ENCODE data around the gene ITIH2. TPM values are rescaled to one million over a fixed set of nuclear protein-coding genes. Genes with fewer than 3 reads are reported as not detected.

The ITIH2 gene, protein sequence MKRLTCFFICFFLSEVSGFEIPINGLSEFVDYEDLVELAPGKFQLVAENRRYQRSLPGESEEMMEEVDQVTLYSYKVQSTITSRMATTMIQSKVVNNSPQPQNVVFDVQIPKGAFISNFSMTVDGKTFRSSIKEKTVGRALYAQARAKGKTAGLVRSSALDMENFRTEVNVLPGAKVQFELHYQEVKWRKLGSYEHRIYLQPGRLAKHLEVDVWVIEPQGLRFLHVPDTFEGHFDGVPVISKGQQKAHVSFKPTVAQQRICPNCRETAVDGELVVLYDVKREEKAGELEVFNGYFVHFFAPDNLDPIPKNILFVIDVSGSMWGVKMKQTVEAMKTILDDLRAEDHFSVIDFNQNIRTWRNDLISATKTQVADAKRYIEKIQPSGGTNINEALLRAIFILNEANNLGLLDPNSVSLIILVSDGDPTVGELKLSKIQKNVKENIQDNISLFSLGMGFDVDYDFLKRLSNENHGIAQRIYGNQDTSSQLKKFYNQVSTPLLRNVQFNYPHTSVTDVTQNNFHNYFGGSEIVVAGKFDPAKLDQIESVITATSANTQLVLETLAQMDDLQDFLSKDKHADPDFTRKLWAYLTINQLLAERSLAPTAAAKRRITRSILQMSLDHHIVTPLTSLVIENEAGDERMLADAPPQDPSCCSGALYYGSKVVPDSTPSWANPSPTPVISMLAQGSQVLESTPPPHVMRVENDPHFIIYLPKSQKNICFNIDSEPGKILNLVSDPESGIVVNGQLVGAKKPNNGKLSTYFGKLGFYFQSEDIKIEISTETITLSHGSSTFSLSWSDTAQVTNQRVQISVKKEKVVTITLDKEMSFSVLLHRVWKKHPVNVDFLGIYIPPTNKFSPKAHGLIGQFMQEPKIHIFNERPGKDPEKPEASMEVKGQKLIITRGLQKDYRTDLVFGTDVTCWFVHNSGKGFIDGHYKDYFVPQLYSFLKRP
- not detected in 2 replicates for total RNA-seq

GRCh38 chr10:7703140-7703539, at the start of gene ITIH2:
ITIH2 (plus strand) TSS chr10:7703316; CDS start chr10:7703435, 119 bp downstream.

GRCh38 chr10:7666253-7667023, 36.7 kb upstream of the ITIH2 start, which contains the start of gene ITIH5:
ITIH5 (minus strand) TSS chr10:7666966; CDS start chr10:7666892, 74 bp downstream.

GRCh38 chr10:7787857-7788638, 84.9 kb downstream of the ITIH2 start, which contains the start of the genes ATP5F1C and KIN:
ATP5F1C (plus strand) TSS chr10:7788177; CDS start chr10:7788208, 31 bp downstream.
KIN (minus strand) TSS chr10:7787993; CDS start chr10:7787933, 60 bp downstream.

Other genes with a start within 250 kb of the ITIH2 start
- 0.47 and 3.5 TPM in 2 replicates for gene ITIH5, start 36.4 kb upstream of the ITIH2 start, total RNA-seq
- gene KIN, start 84.7 kb downstream of the ITIH2 start, total RNA-seq = 3.2 and 6.9 TPM in 2 replicates
- gene ATP5F1C, start 84.9 kb downstream of the ITIH2 start, total RNA-seq = 212 and 218 TPM in 2 replicates
- 1.9 and 2.2 TPM in 2 replicates for gene TAF3, start 115.2 kb downstream of the ITIH2 start, total RNA-seq